ENCODE measurements around the gene AP3B1.
"Not testable (repeated sequence)": the region's sequence is repeated elsewhere in the genome, so short reads cannot be mapped to it uniquely, and the experiment has no call there.

AP3B1 gene

GRCh38 chr5:78211052-78211451 lies 83.4 kb downstream of the AP3B1 start:
- Histone ChIP-seq H3K4me3 (ENCODE audit: insufficient read depth, low read length, poor library complexity, severe bottlenecking) (no peak overlapping the region), H3K27me3 (ENCODE audit: low read length) (no peaks in the 10 kb centered on the region), H3K79me2 (ENCODE audit: insufficient read depth, low read length) (no peaks in the 10 kb centered on the region), H3K36me3 (ENCODE audit: low read length) (peaks cover 11% of the 10 kb centered on the region; the same call in 1 of the 2 replicates), H3K27ac (ENCODE audit: low read depth, low read length) (no peak overlapping the region), H2AFZ (ENCODE audit: low read depth, low read length, severe bottlenecking) (no peak overlapping the region), H3K4me2 (ENCODE audit: low read depth, low read length, poor library complexity, severe bottlenecking) (no peak overlapping the region), H4K20me1 (ENCODE audit: low read depth, low read length) (peaks cover 5% of the 10 kb centered on the region; the same call in 1 of the 2 replicates), H3K9ac (ENCODE audit: low read length) (no peak overlapping the region), H3K9me2 (replicated peaks; ENCODE audit: insufficient read depth, low read length) (no peaks in the 10 kb centered on the region), H3F3A (ENCODE audit: insufficient read depth) (no peaks in the 10 kb centered on the region), H3K9me3 (ENCODE audit: insufficient read depth, low read length) (no peaks in the 10 kb centered on the region)
- no peak for TF ChIP-seq EZH2phosphoT487 (conservative IDR thresholded peaks at IDR 0.05; ENCODE audit: low read length)
- no peak for TF ChIP-seq CTCF (IDR thresholded peaks at IDR 0.05; ENCODE audit: insufficient read depth, low read length, poor library complexity, severe bottlenecking)

GRCh38 chr5:78204241-78204640 lies 90.3 kb downstream of the AP3B1 start:
- Histone ChIP-seq H3K9me2 (replicated peaks; ENCODE audit: insufficient read depth, low read length) (no peaks in the 10 kb centered on the region), H3K9me3 (ENCODE audit: insufficient read depth, low read length) (no peaks in the 10 kb centered on the region), H2AFZ (ENCODE audit: low read depth, low read length, severe bottlenecking) (no peak overlapping the region), H3K27me3 (ENCODE audit: low read length) (no peaks in the 10 kb centered on the region), H3K79me2 (ENCODE audit: insufficient read depth, low read length) (no peaks in the 10 kb centered on the region), H3K9ac (ENCODE audit: low read length) (no peak overlapping the region), H3K36me3 (ENCODE audit: low read length) (0 out of 2 replicates have a peak, but pooled peaks cover 10% of the 10 kb centered on the region), H3F3A (ENCODE audit: insufficient read depth) (no peaks in the 10 kb centered on the region), H3K27ac (ENCODE audit: low read depth, low read length) (no peak overlapping the region), H4K20me1 (ENCODE audit: low read depth, low read length) (no peaks in the 10 kb centered on the region), H3K4me2 (ENCODE audit: low read depth, low read length, poor library complexity, severe bottlenecking) (no peak overlapping the region), H3K4me3 (ENCODE audit: insufficient read depth, low read length, poor library complexity, severe bottlenecking) (no peak overlapping the region)
- TF ChIP-seq EZH2phosphoT487 (conservative IDR thresholded peaks at IDR 0.05; ENCODE audit: low read length): no peak

- Histone ChIP-seq H3K9me2 (replicated peaks; ENCODE audit: insufficient read depth, low read length) (no peaks in the 10 kb centered on the region), H3K4me2 (ENCODE audit: low read depth, low read length, poor library complexity, severe bottlenecking) (no peak overlapping the region), H3K9me3 (ENCODE audit: insufficient read depth, low read length) (no peaks in the 10 kb centered on the region), H3K27ac (ENCODE audit: low read depth, low read length) (no peak overlapping the region), H3K27me3 (ENCODE audit: low read length) (no peaks in the 10 kb centered on the region), H2AFZ (ENCODE audit: low read depth, low read length, severe bottlenecking) (no peak overlapping the region), H4K20me1 (ENCODE audit: low read depth, low read length) (no peaks in the 10 kb centered on the region), H3K4me3 (ENCODE audit: insufficient read depth, low read length, poor library complexity, severe bottlenecking) (no peak overlapping the region), H3F3A (ENCODE audit: insufficient read depth) (no peaks in the 10 kb centered on the region), H3K79me2 (ENCODE audit: insufficient read depth, low read length) (no peaks in the 10 kb centered on the region), H3K9ac (ENCODE audit: low read length) (no peak overlapping the region), H3K36me3 (ENCODE audit: low read length) (0 out of 2 replicates have a peak, but pooled peaks cover 10% of the 10 kb centered on the region)
- no peak for TF ChIP-seq EZH2phosphoT487 (conservative IDR thresholded peaks at IDR 0.05; ENCODE audit: low read length)
These were observed 90.7 kb downstream of the AP3B1 start for GRCh38 chr5:78203815-78204214.

GRCh38 chr5:78190402-78190801 lies 104.1 kb downstream of the AP3B1 start:
- TF ChIP-seq CTCF (IDR thresholded peaks at IDR 0.05; ENCODE audit: insufficient read depth, low read length, poor library complexity, severe bottlenecking) (no peak), EZH2phosphoT487 (conservative IDR thresholded peaks at IDR 0.05; ENCODE audit: low read length) (no peak)
- Histone ChIP-seq H3K9me3 (ENCODE audit: insufficient read depth, low read length) (no peaks in the 10 kb centered on the region), H3K79me2 (ENCODE audit: insufficient read depth, low read length) (no peaks in the 10 kb centered on the region), H3K27me3 (ENCODE audit: low read length) (no peaks in the 10 kb centered on the region), H3K27ac (ENCODE audit: low read depth, low read length) (no peak overlapping the region), H3F3A (ENCODE audit: insufficient read depth) (peaks cover 6% of the 10 kb centered on the region; the same call in 1 of the 2 replicates), H4K20me1 (ENCODE audit: low read depth, low read length) (no peaks in the 10 kb centered on the region), H3K4me3 (ENCODE audit: insufficient read depth, low read length, poor library complexity, severe bottlenecking) (no peak overlapping the region), H2AFZ (ENCODE audit: low read depth, low read length, severe bottlenecking) (no peak overlapping the region), H3K9me2 (replicated peaks; ENCODE audit: insufficient read depth, low read length) (no peaks in the 10 kb centered on the region), H3K9ac (ENCODE audit: low read length) (no peak overlapping the region), H3K36me3 (ENCODE audit: low read length) (peaks cover 4% of the 10 kb centered on the region; the same call in 1 of the 2 replicates), H3K4me2 (ENCODE audit: low read depth, low read length, poor library complexity, severe bottlenecking) (no peak overlapping the region)

GRCh38 chr5:78188681-78189080 lies 105.8 kb downstream of the AP3B1 start:
- not testable (repeated sequence) for H3K36me3 ChIP-seq (ENCODE audit: low read length); H3K9me2 ChIP-seq (replicated peaks; ENCODE audit: insufficient read depth, low read length); H2AFZ ChIP-seq (ENCODE audit: low read depth, low read length, severe bottlenecking); H3K79me2 ChIP-seq (ENCODE audit: insufficient read depth, low read length); H3K4me3 ChIP-seq (ENCODE audit: insufficient read depth, low read length, poor library complexity, severe bottlenecking); H3K27ac ChIP-seq (ENCODE audit: low read depth, low read length); H4K20me1 ChIP-seq (ENCODE audit: low read depth, low read length); H3K27me3 ChIP-seq (ENCODE audit: low read length); H3F3A ChIP-seq (ENCODE audit: insufficient read depth); H3K4me2 ChIP-seq (ENCODE audit: low read depth, low read length, poor library complexity, severe bottlenecking); H3K9me3 ChIP-seq (ENCODE audit: insufficient read depth, low read length); H3K9ac ChIP-seq (ENCODE audit: low read length)

All from SU-DHL-6 (cell line).